ENCODE results near the gene NOC2L. TPM values are rescaled to one million over a fixed set of nuclear protein-coding genes. Genes with fewer than 3 reads are reported as not detected.
A peak's percentile ranks its signal among the peaks of the same experiment; 100 is the strongest.

Gene NOC2L
- total and polyA plus RNA-seq, 9 of the 15 experiments (the other 6 are each of a cell fraction or from before 2014, with no cell fraction given) = 4.0 to 410 (median 200) TPM

GRCh38 chr1:923131-923990 lies 35.7 kb downstream of the NOC2L start, which contains the start of gene SAMD11 (continued):
- TF ChIP-seq TSHZ1 (CRISPR knock-in tag; IDR thresholded peaks at IDR 0.05) (no peak), KDM1A (IDR thresholded peaks at IDR 0.05) (peak; percentile 40 to 70; a peak in 3 of 4 replicates), SAFB (IDR thresholded peaks at IDR 0.05; ENCODE audit: borderline replicate concordance, low read depth, low read length) (no peak; the same call in 1 of the 2 replicates), MLLT1 (IDR thresholded peaks at IDR 0.05) (no peak), HMGN3 (IDR thresholded peaks at IDR 0.05; ENCODE audit: borderline replicate concordance, extremely low read depth, insufficient read length, low read depth, low read length) (peak; percentile 79), ATF1 (CRISPR knock-in tag; IDR thresholded peaks at IDR 0.05) (no peak), ATF1 (tag; IDR thresholded peaks at IDR 0.05) (0 out of 2 replicates have a peak, but pooled peaks have one; percentile 27), ATF7 (IDR thresholded peaks at IDR 0.05) (0 out of 2 replicates have a peak, but pooled peaks have one; percentile 11), XRCC3 (IDR thresholded peaks at IDR 0.05) (no peak), ZBED1 (IDR thresholded peaks at IDR 0.05) (no peak), NBN (IDR thresholded peaks at IDR 0.05; ENCODE audit: low read depth) (no peak), TEAD4 (IDR thresholded peaks at IDR 0.05; ENCODE audit: low read length) (no peak), TEAD4 (CRISPR knock-in tag; IDR thresholded peaks at IDR 0.05; ENCODE audit: borderline replicate concordance) (no peak), LCOR (CRISPR knock-in tag; IDR thresholded peaks at IDR 0.05) (no peak), ZBTB7A (IDR thresholded peaks at IDR 0.05; ENCODE audit: borderline replicate concordance, control insufficient read depth, low read depth, low read length) (peak; percentile 90; the same call in 1 of the 2 replicates), E2F5 (CRISPR knock-in tag; IDR thresholded peaks at IDR 0.05) (no peak), SP2 (IDR thresholded peaks at IDR 0.05; ENCODE audit: extremely low read depth, low read depth, low read length, poor library complexity, severe bottlenecking) (peak; percentile 11), ETS2 (tag; IDR thresholded peaks at IDR 0.05; ENCODE audit: borderline replicate concordance, poor library complexity, severe bottlenecking) (no peak)
- TF ChIP-seq, protein P1, sequence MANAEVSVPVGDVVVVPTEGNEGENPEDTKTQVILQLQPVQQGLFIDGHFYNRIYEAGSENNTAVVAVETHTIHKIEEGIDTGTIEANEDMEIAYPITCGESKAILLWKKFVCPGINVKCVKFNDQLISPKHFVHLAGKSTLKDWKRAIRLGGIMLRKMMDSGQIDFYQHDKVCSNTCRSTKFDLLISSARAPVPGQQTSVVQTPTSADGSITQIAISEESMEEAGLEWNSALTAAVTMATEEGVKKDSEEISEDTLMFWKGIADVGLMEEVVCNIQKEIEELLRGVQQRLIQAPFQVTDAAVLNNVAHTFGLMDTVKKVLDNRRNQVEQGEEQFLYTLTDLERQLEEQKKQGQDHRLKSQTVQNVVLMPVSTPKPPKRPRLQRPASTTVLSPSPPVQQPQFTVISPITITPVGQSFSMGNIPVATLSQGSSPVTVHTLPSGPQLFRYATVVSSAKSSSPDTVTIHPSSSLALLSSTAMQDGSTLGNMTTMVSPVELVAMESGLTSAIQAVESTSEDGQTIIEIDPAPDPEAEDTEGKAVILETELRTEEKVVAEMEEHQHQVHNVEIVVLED (CRISPR knock-in tag; IDR thresholded peaks at IDR 0.05) = 0 out of 2 replicates have a peak, but pooled peaks have one; percentile 42
